ENCODE data around the gene PGC. TPM values are rescaled to one million over a fixed set of nuclear protein-coding genes. Genes with fewer than 3 reads are reported as not detected.
A peak's percentile ranks its signal among the peaks of the same experiment; 100 is the strongest.
"Not testable (repeated sequence)": the region's sequence is repeated elsewhere in the genome, so short reads cannot be mapped to it uniquely, and the experiment has no call there.

PGC gene
- total and polyA plus RNA-seq, 5 donors, result 0.42 to 1.00 TPM; not detected in 3

DNA sequence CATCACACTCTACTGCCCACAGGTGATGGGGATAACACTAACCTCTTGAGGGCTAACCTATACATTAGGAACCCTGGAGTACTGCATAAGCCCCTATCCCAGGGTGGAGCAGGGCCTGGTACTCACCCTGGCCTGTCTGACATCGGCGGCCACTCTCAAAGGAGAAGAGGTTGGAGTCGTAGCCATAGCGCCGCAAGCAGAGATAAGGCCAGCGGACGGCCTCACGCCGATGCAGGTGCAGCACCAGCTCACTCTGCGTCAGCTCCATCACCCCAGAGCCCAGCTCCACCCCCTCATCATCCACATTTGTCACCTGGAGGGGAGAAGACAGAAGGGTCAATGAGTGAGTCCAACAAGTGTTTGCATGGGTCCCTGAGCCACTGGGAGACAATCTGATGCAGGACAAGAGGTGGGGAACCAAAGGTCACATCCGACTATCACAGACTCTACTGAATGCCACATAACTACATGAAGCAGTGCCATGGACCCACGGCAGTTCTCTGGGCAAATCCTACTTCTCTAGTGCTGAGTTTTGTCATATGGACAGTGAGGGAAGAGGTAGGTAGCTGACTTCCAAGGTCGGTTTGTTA, 28.2 kb upstream of the PGC start:
- 87% methylated on average over 13 of the region's 13 CpGs for WGBS
- H3K27me3 ChIP-seq (ENCODE audit: control insufficient read depth, insufficient read depth), result no peaks in the 10 kb centered on the region
- no peaks in the 10 kb centered on the region for H3K9me3 ChIP-seq (ENCODE audit: control insufficient read depth, low read length)
- DNase-seq (no peak), ATAC-seq (no peak)
- intact Hi-C loops (cut with DNase I), result loop anchor here in 1 of 4 donors (10.0 kb wide), 1 partner anchor 411 kb away; no protein-coding TSS in a partner anchor
- H3K4me1 ChIP-seq (ENCODE audit: control insufficient read depth, insufficient read depth, low read length), result no peaks in the 10 kb centered on the region
- H3K4me3 ChIP-seq (ENCODE audit: low read length), result no peak overlapping the region
- no peak overlapping the region for H3K27ac ChIP-seq (ENCODE audit: low read length)

DNA sequence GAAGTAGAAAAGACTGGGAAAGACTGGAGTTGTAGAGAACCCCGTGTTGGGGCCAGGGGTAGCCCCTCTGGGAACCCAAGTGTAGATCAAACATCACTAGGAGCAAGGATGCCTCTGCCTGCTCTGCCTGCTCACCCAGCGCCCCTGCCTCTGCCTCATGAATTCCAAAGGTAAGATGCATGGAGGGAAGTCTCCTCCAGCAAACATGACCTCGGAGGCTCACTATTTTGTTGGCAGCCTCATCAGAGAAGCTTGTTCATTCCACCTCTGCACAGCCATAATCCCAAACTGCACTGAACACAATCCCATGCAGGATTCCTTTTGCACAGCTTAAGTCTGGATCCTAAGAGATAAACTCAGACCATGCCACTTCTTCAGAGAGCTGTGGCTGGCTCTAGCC, 27.6 kb upstream of the PGC start:
- 89% methylated on average over 3 of the region's 3 CpGs for WGBS
- ATAC-seq (no peak), DNase-seq (no peak)
- H3K27ac ChIP-seq (ENCODE audit: low read length), result no peak overlapping the region
- H3K4me3 ChIP-seq (ENCODE audit: low read length), result no peak overlapping the region
- H3K4me1 ChIP-seq (ENCODE audit: control insufficient read depth, insufficient read depth, low read length), result no peaks in the 10 kb centered on the region
- intact Hi-C loops (cut with DNase I), result loop anchor here in 1 of 4 donors (10.0 kb wide), 1 partner anchor 410 kb away; no protein-coding TSS in a partner anchor
- no peaks in the 10 kb centered on the region for H3K9me3 ChIP-seq (ENCODE audit: control insufficient read depth, low read length)
- no peaks in the 10 kb centered on the region for H3K27me3 ChIP-seq (ENCODE audit: control insufficient read depth, insufficient read depth)

DNA sequence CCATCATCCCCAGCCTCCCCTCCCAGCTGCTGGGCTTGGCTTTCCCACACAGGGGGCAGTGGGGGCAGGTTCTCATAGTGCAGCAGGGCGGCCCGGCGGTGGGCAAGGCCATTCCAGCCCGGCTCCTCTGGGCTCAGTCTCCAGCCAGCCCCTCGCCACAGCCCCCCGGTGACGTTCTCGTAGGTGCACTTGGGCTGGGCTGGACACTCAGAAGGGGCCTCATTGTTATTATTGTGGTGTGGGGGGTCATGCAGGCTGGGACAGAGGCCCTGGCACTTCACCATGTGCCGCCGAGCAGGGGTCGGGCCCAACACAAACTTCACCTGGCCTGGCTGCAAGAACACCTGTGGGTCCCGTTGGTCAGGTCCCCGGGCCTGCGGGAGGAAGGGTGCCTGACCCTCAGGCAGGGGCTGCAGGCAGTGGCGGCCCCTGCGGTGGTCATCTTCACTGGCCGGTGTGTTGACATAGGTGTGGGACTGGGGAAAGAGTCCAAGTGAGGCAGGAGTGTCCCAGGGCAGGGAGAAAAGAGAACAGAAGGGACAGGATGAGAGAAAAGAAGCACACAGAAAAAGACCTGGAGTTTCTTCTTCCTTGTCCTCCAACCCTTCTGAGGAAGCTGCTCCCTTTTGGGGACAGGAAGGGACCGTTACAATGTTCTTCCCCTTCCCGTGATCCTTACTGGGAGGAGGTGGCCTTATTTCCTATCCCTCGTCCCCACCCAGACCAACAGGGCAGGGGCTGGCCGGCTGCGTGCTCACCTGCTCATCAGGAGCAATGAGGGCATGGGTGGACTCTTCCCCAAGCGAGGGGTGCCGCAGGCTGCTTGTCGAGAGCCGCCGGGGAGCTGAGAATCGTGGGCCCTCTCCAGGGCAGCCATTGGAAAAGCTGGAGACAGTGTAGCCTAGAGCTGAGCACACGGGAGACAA, 24.1 kb upstream of the PGC start:
- no peak overlapping the region for H3K4me3 ChIP-seq (ENCODE audit: low read length)
- WGBS, result 89% methylated on average over 29 of the region's 29 CpGs
- no peaks in the 10 kb centered on the region for H3K27me3 ChIP-seq (ENCODE audit: control insufficient read depth, insufficient read depth)
- intact Hi-C loops (cut with DNase I), result loop anchor here in 1 of 4 donors (10.0 kb wide), 1 partner anchor 407 kb away; no protein-coding TSS in a partner anchor
- ATAC-seq (no peak), DNase-seq (peak in 1 of 3 donors; percentile 42)
- H3K4me1 ChIP-seq (ENCODE audit: control insufficient read depth, insufficient read depth, low read length), result no peaks in the 10 kb centered on the region
- H3K9me3 ChIP-seq (ENCODE audit: control insufficient read depth, low read length), result no peaks in the 10 kb centered on the region
- no peak overlapping the region for H3K27ac ChIP-seq (ENCODE audit: low read length)

DNA sequence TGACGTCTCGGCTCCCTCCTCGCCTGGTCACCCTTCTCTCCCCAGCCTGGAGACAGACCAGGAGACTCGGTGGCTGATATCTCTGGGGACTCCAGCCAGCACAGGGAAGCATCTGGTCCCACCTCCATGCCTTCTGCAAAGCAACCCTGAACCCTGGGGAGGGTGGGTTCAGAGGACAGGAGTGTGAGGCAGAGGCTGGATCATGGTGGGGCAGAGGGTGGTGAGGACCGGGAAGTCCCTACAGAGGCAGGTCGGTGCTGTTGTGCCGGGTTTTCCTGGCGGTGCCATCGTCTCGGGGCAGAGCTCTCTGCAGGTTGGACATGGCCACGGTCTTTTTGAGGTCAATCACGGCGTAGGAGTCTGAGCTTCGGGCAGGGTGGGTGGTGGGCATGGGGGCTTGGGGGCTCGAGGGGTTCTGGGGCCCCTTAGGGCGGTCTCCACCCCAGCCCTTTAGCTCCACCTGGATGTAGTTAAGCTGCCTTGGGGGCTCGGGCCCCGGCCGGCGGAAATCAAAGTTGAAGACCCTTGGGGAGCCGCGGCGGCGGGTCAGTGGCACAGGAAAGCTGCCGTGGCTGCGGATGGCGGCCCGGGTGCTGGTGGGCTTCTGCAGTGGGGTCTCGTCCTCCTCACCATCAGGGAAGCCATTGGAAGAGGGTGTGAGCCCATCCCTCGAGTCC, 23.3 kb upstream of the PGC start:
- intact Hi-C loops (cut with DNase I), result loop anchor here in 1 of 4 donors (10.0 kb wide), 1 partner anchor 406 kb away; no protein-coding TSS in a partner anchor
- ATAC-seq, result no peak
- no peak overlapping the region for H3K4me3 ChIP-seq (ENCODE audit: low read length)

DNA sequence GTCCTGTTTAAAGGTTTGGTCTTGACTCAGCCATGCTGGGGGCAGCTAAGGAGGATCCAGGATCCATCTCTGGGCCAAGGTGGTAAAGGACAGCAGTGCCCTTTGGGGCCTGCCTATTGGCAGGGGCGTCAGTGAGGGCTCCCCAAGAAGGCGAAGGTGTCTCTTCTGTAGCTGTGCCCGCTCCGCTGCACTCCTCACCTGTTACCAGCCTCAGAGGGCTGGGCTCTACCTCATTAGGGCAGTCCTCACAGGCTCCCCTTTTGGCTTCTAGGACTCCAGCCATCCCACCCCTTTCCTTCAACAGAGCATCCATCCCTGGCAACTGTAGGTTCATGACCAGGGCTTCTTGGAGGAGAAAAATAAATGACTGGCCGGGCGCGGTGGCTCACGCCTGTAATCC, 22.2 kb upstream of the PGC start:
- Histone ChIP-seq H3K4me1 (ENCODE audit: control insufficient read depth, insufficient read depth, low read length) (no peaks in the 10 kb centered on the region), H3K27ac (ENCODE audit: low read length) (no peak overlapping the region)

More for the DNA sequence above, 23.3 kb upstream of the PGC start:
- DNase-seq, result no peak
- no peaks in the 10 kb centered on the region for H3K4me1 ChIP-seq (ENCODE audit: control insufficient read depth, insufficient read depth, low read length)
- WGBS, result 92% methylated on average over 30 of the region's 30 CpGs
- H3K27me3 ChIP-seq (ENCODE audit: control insufficient read depth, insufficient read depth), result no peaks in the 10 kb centered on the region
- H3K27ac ChIP-seq (ENCODE audit: low read length), result no peak overlapping the region
- H3K9me3 ChIP-seq (ENCODE audit: control insufficient read depth, low read length), result no peaks in the 10 kb centered on the region

DNA sequence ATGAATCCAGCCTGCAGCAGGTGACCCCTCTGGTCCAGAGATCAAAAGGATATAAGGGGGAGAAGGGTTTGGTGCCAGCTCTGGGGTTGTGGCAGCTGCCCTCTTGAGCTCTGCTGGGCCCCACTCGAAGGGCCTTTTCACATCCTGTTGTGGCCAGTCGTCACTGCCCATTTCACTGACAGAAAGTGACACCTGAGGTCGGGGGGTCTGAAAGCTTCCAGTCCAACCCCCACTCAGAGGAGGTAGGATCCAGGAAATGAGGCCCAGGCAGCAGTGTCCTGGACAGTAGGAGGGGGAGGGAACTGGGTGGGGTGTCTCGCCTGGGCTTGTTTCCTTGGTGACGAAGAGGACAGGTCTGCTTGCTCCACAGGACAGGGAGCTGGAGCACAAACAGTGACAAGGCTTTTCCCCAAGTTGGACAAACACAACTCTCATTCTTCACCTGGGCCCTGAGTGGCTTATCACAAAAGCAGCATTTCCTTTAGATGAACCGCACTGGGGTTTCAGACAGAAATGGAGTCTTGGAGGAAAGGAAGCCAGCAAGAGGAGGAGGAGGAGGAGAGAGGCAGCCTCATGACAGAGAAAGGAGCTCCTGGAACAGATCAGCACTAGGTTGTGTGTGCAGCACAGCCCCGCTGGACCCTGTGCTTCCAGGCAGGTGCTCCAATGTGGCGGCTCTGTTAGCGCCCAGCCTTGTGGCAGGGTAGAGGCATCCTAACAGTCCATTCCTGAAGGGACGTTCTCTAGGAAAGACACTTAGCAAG, 21.5 kb upstream of the PGC start:
- Histone ChIP-seq H3K27me3 (ENCODE audit: control insufficient read depth, insufficient read depth) (no peaks in the 10 kb centered on the region), H3K4me3 (ENCODE audit: low read length) (no peak overlapping the region), H3K27ac (ENCODE audit: low read length) (no peak overlapping the region), H3K4me1 (ENCODE audit: control insufficient read depth, insufficient read depth, low read length) (no peaks in the 10 kb centered on the region), H3K9me3 (ENCODE audit: control insufficient read depth, low read length) (no peaks in the 10 kb centered on the region)
- ATAC-seq (peak in 1 of 2 donors; percentile 22), DNase-seq (no peak)
- 75% methylated on average over 10 of the region's 10 CpGs for WGBS
- intact Hi-C loops (cut with DNase I), result no loop called here

More for the DNA sequence above, 22.2 kb upstream of the PGC start:
- WGBS, result 99% methylated on average over 8 of the region's 8 CpGs
- intact Hi-C loops (cut with DNase I), result no loop called here
- H3K27me3 ChIP-seq (ENCODE audit: control insufficient read depth, insufficient read depth), result no peaks in the 10 kb centered on the region
- H3K4me3 ChIP-seq (ENCODE audit: low read length), result no peak overlapping the region
- DNase-seq, result peak in 1 of 3 donors; percentile 30
- ATAC-seq, result no peak
- no peaks in the 10 kb centered on the region for H3K9me3 ChIP-seq (ENCODE audit: control insufficient read depth, low read length)

DNA sequence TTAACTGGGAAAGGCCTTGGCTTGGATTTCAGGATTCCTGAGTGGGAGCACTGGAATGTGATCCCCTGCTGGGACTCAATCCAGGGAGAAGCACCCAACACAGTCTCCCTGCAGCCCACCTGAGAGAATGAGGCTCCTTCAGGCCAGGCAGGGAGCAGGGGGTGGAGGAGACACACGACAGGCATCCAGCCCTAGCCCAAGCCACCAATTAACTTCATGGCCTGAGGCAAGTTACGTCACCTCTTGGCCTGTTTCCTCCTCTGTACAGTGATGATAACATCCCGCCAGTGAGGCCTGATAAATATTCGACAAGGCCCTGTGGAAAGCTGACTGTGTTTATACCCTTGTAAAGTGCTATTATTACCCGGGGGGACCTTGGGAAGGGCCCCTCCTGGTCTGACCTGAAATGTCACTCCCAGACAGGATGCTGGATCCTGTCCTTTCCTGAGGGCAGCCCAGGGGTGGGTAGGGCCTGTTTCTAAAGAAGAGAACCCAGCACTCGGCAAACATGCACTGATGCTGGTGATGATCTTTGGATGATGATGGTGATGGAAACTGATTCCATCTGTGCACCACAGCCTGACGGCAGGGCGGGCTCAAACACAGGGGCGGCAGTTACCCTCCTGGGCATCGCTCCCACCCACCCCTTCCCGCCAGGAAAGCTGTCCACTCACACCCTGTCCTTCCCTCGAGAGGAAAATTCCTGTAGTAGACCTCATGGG, 20.1 kb upstream of the PGC start:
- 21% methylated on average over 12 of the region's 12 CpGs for WGBS
- intact Hi-C loops (cut with DNase I), result no loop called here
- DNase-seq (peak in 2 of 3 donors; percentile 69 to 74), ATAC-seq (peak; percentile 81 to 83)
- Histone ChIP-seq H3K4me1 (ENCODE audit: control insufficient read depth, insufficient read depth, low read length) (no peaks in the 10 kb centered on the region), H3K27ac (ENCODE audit: low read length) (peak overlapping the region; percentile 47), H3K9me3 (ENCODE audit: control insufficient read depth, low read length) (no peaks in the 10 kb centered on the region), H3K4me3 (ENCODE audit: low read length) (no peak overlapping the region), H3K27me3 (ENCODE audit: control insufficient read depth, insufficient read depth) (no peaks in the 10 kb centered on the region)

DNA sequence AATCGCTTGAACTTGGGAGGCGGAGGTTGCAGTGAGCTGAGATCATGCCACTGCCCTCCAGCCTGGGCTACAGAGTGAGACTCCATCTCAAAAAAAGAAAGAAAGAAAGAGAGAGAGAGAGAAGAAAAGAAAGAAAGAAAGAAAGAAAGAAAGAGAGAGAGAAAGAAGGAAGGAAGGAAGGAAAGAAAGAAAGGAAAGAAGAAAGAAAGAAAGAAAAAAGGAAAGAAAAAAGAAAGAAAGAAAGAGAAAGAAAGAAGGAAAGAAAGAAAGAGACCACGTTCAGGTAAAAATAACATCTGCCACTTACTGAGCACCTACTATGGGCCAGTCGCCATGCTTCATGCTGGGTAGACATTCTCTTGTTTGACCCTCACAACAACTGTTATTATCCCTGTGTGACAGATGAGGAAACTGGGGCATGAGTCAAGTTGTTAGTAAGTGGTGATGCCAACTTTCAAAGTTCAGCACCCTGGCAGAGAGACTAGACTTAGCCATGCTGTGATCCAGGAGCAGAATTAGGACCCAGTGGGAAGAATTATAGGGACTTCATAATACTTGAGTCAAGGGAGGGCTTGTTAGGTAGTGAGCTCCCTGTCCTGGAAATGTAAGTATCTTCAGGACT, 19.0 kb upstream of the PGC start:
- ATAC-seq; H3K27ac ChIP-seq (ENCODE audit: low read length): not testable (repeated sequence)
- WGBS, result 95% methylated on average over 4 of the region's 4 CpGs

DNA sequence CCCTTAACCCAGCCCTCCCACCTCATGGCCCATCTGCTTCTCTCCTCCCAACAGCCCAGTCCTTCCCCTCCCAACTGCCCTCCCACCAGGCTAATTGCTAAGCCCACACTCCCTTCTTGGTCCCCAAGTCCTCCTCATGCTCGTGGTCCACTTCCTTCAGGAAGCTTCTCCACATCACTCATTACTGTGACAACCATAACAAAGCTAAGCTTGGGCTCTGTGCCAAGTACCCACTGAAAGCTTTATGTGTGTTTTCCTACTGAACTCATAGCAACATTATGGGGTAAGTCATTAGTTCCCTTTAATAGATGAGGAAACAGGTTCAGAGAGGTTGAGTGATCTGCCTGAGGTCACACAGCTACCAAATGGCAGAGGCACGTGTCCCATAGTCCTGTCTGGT, 16.3 kb upstream of the PGC start:
- no peak for ATAC-seq
- Histone ChIP-seq H3K27me3 (ENCODE audit: control insufficient read depth, insufficient read depth) (no peaks in the 10 kb centered on the region), H3K4me1 (ENCODE audit: control insufficient read depth, insufficient read depth, low read length) (no peaks in the 10 kb centered on the region), H3K27ac (ENCODE audit: low read length) (no peak overlapping the region), H3K4me3 (ENCODE audit: low read length) (no peak overlapping the region), H3K9me3 (ENCODE audit: control insufficient read depth, low read length) (no peaks in the 10 kb centered on the region)
- intact Hi-C loops (cut with DNase I), result no loop called here
- DNase-seq, result no peak
- 39% methylated on average over 2 of the region's 2 CpGs for WGBS

More for the DNA sequence above, 19.0 kb upstream of the PGC start:
- intact Hi-C loops (cut with DNase I); H3K4me1 ChIP-seq (ENCODE audit: control insufficient read depth, insufficient read depth, low read length); H3K27me3 ChIP-seq (ENCODE audit: control insufficient read depth, insufficient read depth); DNase-seq; H3K4me3 ChIP-seq (ENCODE audit: low read length); H3K9me3 ChIP-seq (ENCODE audit: control insufficient read depth, low read length): not testable (repeated sequence)

Data from right cardiac atrium (tissue), 5 donors.